GM12878 (cell line): ENCODE data around the gene PSMD11. TPM values are rescaled to one million over a fixed set of nuclear protein-coding genes. Genes with fewer than 3 reads are reported as not detected.

Experiments
- CHD1 ChIP-seq: IDR thresholded peaks from 2 replicates; pipeline ENCODE4 v1.6.1; 2012; ENCODE audit warnings: low read depth, low read length, improper control_type of control experiment
- DPF2 ChIP-seq: fragments of 450-650 bp; IDR thresholded peaks from 2 replicates; pipeline ENCODE4 v1.6.1; 2017; ENCODE audit warnings: mild to moderate bottlenecking
- GATAD2B ChIP-seq: fragments of 450-650 bp; conservative IDR thresholded peaks from 2 replicates; pipeline ENCODE4 v1.6.1; 2017; ENCODE audit warnings: low read depth, mild to moderate bottlenecking, moderate library complexity
- HDAC2 ChIP-seq: fragments of 200-600 bp; sonication (generic); IDR thresholded peaks from 2 replicates; pipeline ENCODE4 v1.6.1; 2017
- MXI1 ChIP-seq: fragments of 150-350 bp; IDR thresholded peaks from 2 replicates; pipeline ENCODE4 v1.6.1; 2011; ENCODE audit warnings: low read depth, mild to moderate bottlenecking, inconsistent platforms, low read length, improper control_type of control experiment
- MYC ChIP-seq: IDR thresholded peaks from 2 replicates; pipeline ENCODE4 v1.6.1; 2011; ENCODE audit warnings: mild to moderate bottlenecking, low read length, moderate library complexity, inconsistent platforms; ENCODE audit not compliant: insufficient read depth, insufficient replicate concordance, insufficient read length, severe bottlenecking
- PAX5 ChIP-seq: IDR thresholded peaks from 2 replicates; pipeline ENCODE4 v1.6.1; 2011; ENCODE audit warnings: low read depth, low read length, borderline replicate concordance
- POLR2AphosphoS2 ChIP-seq: IDR thresholded peaks from 2 replicates; pipeline ENCODE4 v1.6.1; 2011; ENCODE audit warnings: low read depth, mild to moderate bottlenecking, low read length, improper control_type of control experiment, moderate library complexity
- RCOR1 ChIP-seq: conservative IDR thresholded peaks from 2 replicates; pipeline ENCODE4 v1.6.1; 2012; ENCODE audit warnings: low read depth, low read length, improper control_type of control experiment
- SMAD1 ChIP-seq: fragments of 450-650 bp; IDR thresholded peaks from 2 replicates; pipeline ENCODE4 v1.6.1; 2018; ENCODE audit warnings: mild to moderate bottlenecking, low read depth; ENCODE audit not compliant: partially characterized antibody
- ZNF207 ChIP-seq: fragments of 450-650 bp; IDR thresholded peaks from 2 replicates; pipeline ENCODE4 v1.6.1; 2014; ENCODE audit warnings: antibody characterized with exemption, mild to moderate bottlenecking, borderline replicate concordance
- polyA plus RNA-seq, 11 experiments: library from polyadenylated mRNA; depleted of rRNA in 4 of 11; unstranded in 6 of 11; stranded (reverse) in 5 of 11; fragments of >200 nt; fragmentation: Nextera tagmentation in 4 of 11; fragmentation: Illumina TruSeq in 1 of 11; extraction: Ambion mirVana in 4 of 11; extraction: Trizol in 1 of 11; gene quantifications; 1 replicate in 1 of 11; 2 replicates in 10 of 11; pipeline versions ENCODE4 v1.2.1 to v1.2.3, GENCODE V29; 2011 to 2016; ENCODE audit warnings: inconsistent platforms in 2 of 11, missing spikeins in 2 of 11, low read depth in 1 of 11
- total RNA-seq, 4 experiments: library from RNA; depleted of rRNA in 3 of 4; stranded (reverse); fragments of >200 nt in 3 of 4; fragmentation: Illumina TruSeq in 1 of 4; extraction: Trizol in 1 of 4; gene quantifications; 2 replicates each; pipeline versions ENCODE4 v1.2.1 to v1.2.3, GENCODE V29; 2013 to 2021
- TF ChIP-seq, protein P1 (sequence below): IDR thresholded peaks from 2 replicates; pipeline ENCODE4 v1.6.1; 2011; ENCODE audit warnings: borderline replicate concordance, low read depth, mild to moderate bottlenecking, moderate library complexity, mixed read lengths, low read length; ENCODE audit not compliant: insufficient read depth; ENCODE audit errors: extremely low read length
- TF ChIP-seq, protein P2 (sequence below): IDR thresholded peaks from 2 replicates; pipeline ENCODE4 v1.6.1; 2011; ENCODE audit warnings: borderline replicate concordance, low read depth, mild to moderate bottlenecking, moderate library complexity, low read length; ENCODE audit not compliant: insufficient read depth, poor library complexity, severe bottlenecking
- TF ChIP-seq, protein P3 (sequence below): fragments of 450-650 bp; IDR thresholded peaks from 2 replicates; pipeline ENCODE4 v1.6.1; 2017; ENCODE audit warnings: borderline replicate concordance
- TF ChIP-seq, protein P4 (sequence below): fragments of 450-650 bp; IDR thresholded peaks from 2 replicates; pipeline ENCODE4 v1.6.1; 2017; ENCODE audit warnings: mild to moderate bottlenecking, moderate library complexity

PSMD11 gene
- total and polyA plus RNA-seq, 10 of the 15 experiments (the other 5 are each of a cell fraction or from before 2014, with no cell fraction given): 84.1 to 319 (median 120) TPM

DNA sequence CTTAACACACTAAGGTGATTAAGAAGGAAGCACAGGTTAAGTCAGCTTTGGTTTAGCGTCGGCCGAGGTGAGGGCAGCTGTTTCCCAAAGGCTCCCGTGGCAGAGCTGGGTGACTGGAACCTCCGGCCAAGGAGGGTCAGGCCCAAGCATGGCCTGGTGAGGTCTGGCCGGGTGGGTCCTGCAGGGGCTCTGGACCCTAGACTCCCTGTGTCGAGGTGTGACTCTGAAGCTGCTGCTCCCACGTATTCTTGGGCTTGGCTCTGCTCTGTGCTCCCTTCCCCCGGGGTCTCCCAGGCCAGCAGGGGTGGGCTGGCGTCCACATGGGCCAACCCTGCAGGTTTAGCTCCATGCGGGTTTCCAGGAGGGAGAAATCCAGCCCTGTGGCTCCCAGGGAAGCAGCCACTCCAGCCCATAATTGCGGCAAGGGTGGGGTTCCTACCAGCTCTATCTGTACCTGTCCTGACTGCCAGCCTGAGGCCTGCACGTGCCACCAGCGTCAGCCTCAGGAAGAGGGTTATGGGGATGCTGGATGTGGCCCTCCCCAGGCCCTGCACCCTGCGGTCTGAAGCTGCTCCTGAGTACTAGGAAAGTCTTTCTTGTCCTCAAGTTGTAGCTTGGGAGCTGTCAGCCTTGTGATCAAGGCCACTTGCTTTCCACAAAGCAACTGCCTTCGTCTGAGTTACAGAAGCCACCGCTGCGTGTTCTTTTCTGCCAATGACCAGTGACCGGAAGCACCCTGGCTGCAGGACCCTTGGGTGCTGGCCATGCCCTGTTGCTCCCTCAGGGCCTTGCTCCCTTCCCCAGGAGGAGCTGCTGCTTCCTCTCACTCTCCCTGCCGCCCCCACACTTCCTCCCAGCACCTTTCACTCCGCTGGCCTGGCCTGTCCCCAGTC, 47.3 kb downstream of the PSMD11 start (continued):
- TF ChIP-seq, protein P1, sequence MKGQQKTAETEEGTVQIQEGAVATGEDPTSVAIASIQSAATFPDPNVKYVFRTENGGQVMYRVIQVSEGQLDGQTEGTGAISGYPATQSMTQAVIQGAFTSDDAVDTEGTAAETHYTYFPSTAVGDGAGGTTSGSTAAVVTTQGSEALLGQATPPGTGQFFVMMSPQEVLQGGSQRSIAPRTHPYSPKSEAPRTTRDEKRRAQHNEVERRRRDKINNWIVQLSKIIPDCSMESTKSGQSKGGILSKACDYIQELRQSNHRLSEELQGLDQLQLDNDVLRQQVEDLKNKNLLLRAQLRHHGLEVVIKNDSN: peak; percentile 1
- TF ChIP-seq RCOR1 (peak; percentile 33; the same call in 1 of the 2 replicates), CHD1 (0 out of 2 replicates have a peak, but pooled peaks have one; percentile 38), MYC (peak; percentile 51), GATAD2B (peak; percentile 86), PAX5 (peak; percentile 77; the same call in 1 of the 2 replicates), DPF2 (peak; percentile 54), ZNF207 (0 out of 2 replicates have a peak, but pooled peaks have one; percentile 19), MXI1 (no peak), POLR2AphosphoS2 (peak; percentile 87), SMAD1 (peak; percentile 39), HDAC2 (no peak)
- TF ChIP-seq, protein P2, sequence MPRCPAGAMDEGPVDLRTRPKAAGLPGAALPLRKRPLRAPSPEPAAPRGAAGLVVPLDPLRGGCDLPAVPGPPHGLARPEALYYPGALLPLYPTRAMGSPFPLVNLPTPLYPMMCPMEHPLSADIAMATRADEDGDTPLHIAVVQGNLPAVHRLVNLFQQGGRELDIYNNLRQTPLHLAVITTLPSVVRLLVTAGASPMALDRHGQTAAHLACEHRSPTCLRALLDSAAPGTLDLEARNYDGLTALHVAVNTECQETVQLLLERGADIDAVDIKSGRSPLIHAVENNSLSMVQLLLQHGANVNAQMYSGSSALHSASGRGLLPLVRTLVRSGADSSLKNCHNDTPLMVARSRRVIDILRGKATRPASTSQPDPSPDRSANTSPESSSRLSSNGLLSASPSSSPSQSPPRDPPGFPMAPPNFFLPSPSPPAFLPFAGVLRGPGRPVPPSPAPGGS: peak; percentile 14
- TF ChIP-seq, protein P3, sequence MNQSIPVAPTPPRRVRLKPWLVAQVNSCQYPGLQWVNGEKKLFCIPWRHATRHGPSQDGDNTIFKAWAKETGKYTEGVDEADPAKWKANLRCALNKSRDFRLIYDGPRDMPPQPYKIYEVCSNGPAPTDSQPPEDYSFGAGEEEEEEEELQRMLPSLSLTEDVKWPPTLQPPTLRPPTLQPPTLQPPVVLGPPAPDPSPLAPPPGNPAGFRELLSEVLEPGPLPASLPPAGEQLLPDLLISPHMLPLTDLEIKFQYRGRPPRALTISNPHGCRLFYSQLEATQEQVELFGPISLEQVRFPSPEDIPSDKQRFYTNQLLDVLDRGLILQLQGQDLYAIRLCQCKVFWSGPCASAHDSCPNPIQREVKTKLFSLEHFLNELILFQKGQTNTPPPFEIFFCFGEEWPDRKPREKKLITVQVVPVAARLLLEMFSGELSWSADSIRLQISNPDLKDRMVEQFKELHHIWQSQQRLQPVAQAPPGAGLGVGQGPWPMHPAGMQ: no peak
- TF ChIP-seq, protein P4, sequence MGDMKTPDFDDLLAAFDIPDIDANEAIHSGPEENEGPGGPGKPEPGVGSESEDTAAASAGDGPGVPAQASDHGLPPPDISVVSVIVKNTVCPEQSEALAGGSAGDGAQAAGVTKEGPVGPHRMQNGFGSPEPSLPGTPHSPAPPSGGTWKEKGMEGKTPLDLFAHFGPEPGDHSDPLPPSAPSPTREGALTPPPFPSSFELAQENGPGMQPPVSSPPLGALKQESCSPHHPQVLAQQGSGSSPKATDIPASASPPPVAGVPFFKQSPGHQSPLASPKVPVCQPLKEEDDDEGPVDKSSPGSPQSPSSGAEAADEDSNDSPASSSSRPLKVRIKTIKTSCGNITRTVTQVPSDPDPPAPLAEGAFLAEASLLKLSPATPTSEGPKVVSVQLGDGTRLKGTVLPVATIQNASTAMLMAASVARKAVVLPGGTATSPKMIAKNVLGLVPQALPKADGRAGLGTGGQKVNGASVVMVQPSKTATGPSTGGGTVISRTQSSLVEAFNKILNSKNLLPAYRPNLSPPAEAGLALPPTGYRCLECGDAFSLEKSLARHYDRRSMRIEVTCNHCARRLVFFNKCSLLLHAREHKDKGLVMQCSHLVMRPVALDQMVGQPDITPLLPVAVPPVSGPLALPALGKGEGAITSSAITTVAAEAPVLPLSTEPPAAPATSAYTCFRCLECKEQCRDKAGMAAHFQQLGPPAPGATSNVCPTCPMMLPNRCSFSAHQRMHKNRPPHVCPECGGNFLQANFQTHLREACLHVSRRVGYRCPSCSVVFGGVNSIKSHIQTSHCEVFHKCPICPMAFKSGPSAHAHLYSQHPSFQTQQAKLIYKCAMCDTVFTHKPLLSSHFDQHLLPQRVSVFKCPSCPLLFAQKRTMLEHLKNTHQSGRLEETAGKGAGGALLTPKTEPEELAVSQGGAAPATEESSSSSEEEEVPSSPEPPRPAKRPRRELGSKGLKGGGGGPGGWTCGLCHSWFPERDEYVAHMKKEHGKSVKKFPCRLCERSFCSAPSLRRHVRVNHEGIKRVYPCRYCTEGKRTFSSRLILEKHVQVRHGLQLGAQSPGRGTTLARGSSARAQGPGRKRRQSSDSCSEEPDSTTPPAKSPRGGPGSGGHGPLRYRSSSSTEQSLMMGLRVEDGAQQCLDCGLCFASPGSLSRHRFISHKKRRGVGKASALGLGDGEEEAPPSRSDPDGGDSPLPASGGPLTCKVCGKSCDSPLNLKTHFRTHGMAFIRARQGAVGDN: peak; percentile 97
